C1 segment of cervical spinal cord (tissue), 14 donors: ENCODE measurements around the gene ABTB2.

Experiments
- DNase-seq, 14 donors: peaks; one replicate each; lab custom pipeline; 2025; lab: John Stamatoyannopoulos, UW

ABTB2 gene

DNA sequence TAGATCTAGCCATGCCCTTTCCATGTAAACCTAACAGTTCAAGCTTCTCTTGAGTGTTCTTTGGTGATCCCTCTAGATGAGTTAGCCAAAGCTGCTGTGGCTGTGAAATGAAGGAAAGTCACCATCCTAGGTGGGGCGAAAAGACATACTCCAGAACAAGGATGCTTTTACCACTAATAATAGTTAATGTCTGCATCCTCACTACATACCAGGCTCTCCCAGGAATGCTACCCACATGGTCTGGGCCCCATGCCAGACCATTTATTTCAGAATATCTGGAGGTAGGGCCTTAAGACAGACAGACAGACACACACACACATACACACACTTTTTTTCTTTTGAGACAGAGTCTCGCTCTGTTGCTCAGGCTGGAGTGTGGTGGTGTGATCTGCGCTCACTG lies 14.7 kb downstream of the ABTB2 start:
- DNase-seq, result no peak

DNA sequence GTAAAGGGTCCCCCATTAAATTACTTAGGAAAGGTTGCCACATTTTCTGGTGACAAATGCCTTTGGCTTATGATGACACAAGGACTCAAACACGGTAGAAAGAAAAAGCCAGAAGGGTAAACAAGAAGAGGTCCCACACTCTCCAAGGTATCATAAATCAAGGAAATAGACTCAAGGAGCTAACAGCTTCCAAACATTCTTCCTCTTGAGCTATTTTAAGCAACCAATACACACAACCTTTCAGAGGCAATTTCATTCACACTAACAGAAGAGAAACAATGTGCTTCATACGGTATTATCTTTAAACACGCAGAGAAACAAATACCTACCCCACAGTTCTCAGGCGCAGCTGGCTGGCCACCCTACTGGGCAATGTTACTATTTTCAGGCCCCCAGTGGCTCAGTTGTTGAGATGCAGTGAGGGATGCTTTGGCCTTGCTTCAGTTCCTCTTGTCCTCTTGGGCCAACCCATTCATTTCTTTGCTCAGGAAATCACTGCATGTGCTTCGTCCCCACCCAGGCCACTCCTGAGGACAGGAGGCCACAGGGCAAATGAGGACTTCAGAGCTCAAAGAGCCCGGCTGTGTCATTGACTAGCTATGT lies 15.8 kb downstream of the ABTB2 start:
- DNase-seq, result no peak

DNA sequence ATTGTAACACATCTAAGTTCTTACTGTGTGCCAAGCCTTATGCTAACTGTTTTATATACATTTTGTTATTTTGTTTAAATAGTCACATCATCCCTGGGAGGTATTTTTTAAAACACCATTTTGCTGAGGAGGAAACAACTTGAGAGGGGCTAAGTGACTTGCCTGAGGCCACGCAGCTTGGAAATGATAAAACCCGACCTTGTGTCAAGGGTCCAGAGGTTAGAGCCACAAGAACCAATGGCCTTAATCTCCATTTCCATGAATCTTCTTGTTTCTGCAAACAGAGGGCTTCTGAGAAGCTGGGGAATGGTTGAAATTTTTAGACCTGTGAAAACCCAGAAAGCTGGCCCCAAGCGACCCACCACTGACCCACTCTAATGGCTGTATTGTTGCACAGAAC lies 16.7 kb downstream of the ABTB2 start:
- no peak for DNase-seq

DNA sequence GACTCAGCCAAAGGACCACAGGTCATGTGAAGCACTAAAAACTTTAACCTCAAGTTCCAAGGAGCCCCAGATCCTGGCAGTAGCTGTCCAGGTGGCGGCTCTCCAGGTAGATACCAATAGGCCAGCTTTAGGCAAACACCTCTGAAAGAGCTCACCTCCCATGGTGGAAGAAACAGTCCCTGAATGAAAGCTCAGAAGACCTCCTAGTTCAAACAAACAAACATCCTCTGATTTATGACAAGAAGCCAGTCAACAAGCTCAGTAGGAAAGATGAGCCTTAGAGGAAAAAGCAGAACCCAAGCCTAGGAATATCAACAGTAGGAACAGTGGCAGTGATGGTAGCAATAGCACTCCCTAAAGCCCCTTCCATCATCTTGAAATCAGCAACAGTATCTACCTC lies 17.2 kb downstream of the ABTB2 start:
- DNase-seq, result no peak

DNA sequence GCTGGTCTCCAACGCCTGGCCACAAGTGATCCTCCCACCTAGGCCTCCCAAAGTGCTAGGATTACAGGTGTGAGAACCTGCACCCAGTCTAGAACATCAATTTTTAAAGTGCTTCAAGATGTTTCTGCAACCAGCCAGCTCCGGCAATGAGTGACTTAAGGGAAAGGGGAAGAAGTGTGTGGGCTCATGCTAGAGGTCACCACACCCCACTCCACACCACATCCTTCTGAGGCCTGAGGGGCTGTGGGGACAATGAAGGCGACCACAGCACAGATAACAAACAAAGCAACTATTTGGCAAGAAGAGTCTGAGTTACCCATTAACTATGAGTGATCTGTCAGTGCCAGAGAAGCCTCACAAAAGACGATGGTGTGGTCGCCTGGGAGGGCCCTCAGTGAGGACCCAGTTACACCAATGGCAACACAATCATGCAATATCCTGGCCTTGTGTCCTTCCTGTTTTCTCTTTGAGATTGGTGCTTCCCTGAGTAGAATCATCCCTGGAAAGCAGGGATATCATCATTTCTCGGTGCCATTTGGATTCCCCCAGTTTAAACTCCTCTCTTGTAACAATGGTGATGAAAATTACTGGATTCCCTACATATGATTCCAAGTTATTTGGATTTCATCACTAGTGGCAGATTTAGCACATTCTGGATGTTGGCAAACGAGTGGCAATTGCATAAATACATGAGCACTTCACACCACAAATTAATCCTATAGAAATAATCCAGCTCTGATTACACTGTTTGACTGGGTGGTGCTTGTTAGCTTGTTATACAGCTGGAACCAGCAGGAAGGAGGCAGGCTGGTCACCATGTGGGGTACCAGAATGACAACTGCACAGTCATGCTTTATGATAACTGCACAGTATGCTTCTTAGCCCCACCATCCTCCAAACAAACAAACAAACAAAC lies 18.4 kb downstream of the ABTB2 start:
- no peak for DNase-seq

DNA sequence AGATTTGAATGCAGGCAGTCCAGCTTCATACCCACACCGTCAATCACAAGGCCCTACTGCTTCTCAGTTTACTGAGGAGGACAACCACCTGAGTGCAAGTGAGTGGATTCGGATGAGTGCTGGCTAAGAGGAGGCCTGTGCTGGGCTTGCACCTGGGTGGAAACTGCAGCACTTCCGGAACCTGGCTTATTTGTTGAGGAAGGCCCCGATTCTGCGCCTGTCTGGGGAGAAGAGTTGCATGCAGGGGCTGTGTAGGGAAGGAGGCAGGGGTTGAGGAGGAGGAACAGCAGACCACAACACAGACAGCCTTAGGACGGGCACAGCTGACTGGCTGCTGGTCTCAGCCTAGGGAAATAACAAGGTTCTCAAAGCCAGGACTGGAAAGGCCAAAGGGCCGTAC lies 20.8 kb downstream of the ABTB2 start:
- DNase-seq, result no peak

DNA sequence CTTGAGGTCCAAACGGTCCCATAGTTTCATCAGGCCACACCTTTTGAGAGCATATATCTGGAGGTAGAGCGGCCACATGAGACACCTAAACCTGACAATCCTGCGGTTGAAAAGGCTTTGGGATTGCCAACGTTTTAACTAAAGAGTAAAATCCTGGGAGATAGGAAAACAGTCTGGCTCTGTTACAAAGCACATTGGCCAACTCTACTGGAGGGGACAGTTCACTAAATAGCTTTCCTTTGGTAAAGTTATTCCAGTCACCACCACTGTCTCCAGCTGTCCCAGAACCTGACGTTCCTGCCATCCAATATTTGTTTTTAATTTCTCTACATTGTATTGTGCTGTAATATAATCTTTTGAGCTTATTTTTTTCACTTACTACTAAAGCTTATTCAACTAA lies 22.0 kb downstream of the ABTB2 start:
- DNase-seq, result no peak

DNA sequence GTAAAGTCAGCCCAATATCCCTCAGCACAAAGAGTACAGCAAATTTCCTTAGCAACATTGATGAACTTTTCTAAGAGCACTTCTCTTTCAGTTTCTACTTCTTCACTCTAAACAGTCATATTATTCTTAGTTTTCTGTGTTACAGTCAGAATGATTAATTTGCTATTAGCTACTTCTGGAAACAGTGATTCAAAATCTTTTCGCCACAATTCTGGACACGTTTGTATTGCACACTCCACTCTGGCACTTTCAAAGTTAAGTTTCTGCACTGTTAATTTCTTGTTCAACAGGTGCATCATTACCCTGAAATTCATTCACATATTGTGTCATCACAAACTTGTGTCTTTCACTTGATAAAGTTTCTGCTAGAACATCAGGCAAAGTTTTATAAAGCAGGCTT lies 22.5 kb downstream of the ABTB2 start:
- no peak for DNase-seq

DNA sequence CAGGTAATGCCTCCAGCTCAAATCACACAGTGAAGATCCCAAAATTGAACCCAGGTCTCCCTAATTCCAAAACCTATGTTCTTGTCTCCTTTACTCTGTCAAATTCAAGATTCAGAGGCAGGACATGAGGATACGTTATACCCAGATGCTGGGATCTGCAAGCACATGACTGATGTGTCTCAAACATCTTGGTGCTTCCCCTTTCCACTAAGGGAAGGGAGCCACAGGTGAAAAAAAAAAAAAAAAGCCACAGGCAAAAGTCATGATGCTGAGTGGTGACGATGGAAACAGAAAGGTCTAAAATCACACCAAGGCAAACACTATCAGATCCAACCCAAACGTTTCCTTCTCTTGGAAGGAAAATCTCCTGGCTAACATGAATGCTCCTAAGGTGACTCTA lies 24.0 kb downstream of the ABTB2 start:
- DNase-seq, result no peak

DNA sequence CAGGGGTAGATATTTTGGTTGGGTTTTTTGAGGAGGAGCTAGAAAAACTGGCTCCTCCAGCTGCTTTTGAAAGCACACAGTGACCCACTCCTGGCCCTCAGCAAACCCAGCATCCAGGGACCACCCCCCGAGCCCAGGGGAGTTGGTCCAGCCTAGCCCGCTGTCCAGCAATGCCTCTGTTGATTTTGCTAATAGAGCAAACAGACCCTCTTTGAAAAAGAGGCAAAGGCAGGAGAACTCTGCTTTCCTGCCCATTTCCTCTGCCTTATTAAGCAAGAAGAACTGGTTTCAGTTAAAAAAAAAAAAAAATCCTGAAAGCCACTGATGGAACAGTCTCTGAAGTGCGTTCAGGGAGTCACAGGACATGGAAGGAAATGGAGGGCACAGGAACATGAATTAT lies 25.3 kb downstream of the ABTB2 start:
- no peak for DNase-seq

DNA sequence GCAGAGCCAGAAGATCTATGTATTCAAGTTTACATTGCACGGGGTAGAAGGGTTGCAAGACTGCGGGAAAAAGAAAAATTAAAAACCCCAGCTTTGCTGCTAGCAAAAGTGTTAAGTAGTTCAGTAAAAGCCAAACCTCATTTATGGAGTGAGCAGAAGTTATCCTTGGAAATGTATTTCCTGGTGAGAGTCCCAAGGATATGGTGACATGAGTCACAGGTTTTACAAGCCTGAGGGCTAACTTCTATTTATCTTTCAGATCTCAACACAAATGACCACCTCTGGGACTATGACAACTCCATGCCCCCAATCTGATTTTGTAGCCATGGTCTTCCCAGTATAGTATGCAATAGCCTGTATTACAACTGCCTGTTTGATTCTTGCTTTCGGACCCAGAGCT lies 26.1 kb downstream of the ABTB2 start:
- no peak for DNase-seq

DNA sequence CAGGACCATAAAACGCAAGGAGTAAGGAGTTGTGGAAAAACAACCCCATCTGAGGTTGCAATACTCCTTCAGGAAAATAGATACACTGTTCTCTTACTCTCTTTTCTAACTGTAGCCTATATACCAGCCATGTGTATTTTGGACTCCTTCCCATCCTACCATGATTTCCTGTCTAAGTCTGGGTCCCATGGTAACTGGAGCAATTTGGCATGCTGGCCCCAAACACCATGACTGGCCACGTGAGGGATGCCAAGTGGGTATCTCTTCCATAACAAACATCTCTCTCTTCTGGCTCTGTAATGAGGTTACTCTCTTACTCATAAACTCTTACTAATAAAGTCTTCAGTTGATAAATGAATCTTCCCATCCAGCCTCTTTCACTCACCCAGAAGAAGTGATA lies 26.5 kb downstream of the ABTB2 start:
- no peak for DNase-seq

DNA sequence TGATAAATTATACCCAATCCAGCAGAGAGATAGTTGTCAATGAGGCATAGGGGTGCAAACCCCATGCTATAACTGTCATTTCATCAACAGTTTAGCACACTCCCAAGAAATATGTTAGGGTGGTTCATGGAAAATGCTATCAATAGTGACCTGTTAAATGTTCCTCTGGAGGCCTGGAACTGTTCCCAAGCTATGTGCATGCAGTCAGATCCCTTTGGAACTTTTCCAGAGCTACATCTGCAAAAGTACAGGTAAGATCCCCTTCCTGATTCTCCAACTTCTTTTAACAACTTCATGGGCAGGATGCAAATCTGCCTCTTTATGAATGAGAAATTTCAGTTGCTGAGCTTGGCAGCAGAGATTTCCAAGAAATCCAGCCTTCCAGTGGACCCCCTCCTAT lies 27.2 kb downstream of the ABTB2 start:
- no peak for DNase-seq

DNA sequence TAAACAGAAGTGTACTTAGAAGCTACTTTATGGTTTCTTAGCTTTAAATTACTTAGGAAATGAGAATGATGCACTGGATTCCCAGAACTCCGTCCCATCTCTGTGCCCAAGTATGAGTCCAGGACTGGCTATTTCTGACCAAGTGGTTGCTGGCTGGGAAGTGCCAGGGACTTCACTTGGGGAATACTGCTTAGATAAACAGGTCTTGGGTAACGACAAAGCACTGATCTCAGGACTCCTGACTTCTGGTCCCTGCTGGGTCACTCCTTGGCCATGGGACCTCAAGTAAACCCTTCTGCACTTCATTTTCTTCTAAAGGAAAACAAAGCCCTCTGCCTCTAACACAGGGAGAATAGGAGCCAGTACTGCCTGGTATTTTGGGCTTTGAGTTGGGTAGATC lies 27.9 kb downstream of the ABTB2 start:
- DNase-seq, result no peak

DNA sequence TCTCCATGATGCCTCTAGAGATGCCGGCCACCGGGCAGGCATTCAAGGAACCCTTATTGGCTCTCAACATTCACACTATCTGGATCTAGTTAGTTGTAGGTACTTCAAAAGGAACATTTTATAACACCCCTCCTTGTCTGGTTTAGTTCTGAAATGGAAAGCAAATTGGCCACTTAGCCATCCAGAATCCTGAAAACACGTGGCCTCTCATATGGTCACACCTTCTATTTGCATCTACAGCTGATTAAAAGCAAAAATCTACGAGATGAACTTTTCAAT lies 29.2 kb downstream of the ABTB2 start:
- DNase-seq, result no peak

DNA sequence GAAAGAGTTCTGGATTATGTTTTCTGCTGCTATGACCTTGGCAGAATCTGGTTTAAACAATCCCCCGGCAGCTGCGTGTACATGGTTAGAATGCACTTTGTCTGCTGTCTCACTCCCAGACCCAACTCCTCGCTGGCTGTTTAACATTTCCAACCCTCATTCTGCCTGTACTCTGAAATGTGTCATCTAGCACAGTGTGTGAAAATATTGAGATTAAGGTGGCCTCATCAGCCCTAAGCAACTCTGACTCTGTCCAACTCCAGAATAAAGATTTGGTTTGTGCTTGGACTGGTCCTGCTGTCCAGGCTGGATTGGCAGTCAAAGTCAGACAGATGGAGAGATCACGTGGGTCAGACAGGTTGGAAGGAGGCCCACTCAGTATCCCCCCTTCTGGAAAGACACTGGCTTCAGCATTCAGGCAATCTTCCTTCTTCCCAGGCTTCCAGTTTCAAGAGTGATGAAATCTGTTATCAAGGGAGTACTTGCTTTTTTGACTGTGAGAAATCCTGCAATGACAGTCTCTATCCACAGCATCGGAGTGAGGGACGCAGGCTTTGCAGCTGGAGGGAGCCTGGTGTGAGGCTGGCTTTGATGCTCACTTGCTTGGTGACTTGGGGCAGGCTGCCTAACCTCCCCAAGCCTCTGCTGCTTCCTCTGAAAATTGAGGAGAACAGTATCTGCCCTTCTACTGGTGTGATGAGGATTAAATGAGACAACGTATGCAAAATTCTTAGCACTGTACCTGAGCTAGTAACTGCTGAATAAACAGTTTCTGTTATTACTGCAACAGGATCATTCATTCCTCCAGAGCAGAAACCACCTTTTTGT lies 29.8 kb downstream of the ABTB2 start:
- peak in 9 of 14 donors; percentile 5 to 78 (median 44) for DNase-seq

DNA sequence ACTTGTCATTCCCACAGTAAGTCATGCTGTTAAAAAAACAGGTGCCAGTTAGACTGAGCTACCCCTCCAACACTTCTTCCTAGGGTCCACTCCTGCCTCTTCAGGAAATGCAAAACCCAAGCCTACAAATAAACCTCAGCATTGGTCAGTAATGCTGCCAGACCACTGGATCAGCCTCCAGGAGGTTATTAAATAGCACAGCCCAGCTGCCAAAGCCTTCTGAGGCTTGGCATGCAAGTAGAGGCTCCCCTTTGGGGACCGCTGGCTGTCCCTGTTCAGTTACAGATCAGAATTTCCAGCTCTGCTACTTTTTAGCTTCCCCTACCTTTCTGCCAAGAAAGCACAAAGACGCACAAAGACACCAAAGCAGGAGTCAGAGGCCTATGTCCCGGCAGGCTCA lies 33.3 kb downstream of the ABTB2 start:
- DNase-seq, result peak in 1 of 14 donors; percentile 20

DNA sequence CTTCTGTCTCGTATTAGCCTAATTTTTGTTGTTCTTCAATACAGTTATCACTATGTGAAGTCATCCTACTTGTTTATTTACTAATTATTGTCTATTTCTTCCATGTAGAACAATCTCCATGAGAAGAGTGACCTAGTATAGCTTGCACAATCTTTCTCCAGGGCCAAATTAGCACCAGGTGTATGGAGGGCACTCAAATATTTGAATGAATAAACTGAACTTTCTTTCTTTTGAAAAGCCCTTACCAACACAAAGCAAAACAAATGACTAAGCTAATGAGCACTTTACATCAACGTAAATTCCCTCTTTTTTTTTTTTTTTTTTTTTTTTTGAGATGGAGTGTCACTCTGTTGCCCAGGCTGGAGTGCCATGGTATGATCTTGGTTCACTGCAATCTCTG lies 34.2 kb downstream of the ABTB2 start:
- DNase-seq, result no peak

DNA sequence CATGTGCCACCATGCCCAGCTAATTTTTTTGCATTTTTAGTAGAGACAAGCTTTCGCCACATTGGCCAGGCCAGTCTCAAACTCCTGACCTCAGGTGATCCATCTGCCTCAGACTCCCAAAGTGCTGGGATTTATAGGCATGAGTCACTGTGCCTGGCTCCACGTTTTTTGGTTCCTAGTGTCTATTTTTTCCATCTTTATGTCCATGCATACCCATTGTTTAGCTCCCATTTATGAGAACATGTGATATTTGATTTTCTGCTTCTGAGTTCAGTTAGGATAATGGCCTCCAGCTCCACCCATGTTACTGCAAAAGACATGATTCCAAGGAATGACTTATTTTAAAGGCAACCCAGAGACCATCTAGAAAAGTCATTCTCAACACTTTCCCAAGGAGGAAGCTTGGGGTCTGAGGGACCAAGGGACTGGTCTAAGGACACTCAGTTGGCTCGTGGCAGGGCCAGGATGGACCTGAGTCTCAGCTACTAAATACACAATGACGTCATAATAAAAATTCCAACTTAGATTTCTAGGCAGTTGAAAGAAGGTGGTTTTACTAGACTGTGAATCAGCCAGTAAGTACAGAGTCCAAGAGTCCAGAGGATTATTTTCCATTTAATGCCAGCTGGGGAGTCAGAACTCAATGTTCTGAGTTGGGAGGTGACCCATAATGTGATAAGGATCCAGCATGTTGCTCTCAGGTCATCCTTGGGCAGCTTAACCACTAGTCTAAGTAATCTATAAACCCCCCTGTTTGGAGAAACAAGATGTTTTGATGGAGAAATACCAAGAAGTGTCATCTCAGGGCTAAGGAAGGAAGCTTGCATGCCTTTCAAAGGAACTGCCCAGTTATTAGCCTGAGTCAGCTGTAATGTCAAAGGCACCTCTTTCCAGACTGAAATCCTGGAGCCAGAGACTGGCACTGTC lies 39.4 kb downstream of the ABTB2 start:
- no peak for DNase-seq

DNA sequence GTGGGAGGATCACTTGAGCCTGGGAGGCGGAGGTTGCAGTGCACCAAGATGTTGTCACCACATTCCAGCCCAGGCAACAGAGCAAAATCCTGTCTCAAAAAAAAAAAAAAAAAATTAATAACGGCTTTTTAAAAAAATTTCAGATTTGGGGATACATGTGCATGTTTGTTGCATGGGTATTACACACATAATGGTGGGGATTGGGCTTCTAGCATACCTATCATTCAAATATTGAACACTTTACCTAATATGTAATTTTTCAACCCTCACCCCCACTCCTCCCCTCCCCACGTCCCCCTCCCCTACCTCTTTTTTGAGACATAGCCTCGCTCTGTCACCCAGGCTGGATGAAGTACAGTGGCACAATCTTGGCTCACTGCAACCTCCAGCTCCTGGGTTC lies 40.1 kb downstream of the ABTB2 start:
- DNase-seq, result no peak

DNA sequence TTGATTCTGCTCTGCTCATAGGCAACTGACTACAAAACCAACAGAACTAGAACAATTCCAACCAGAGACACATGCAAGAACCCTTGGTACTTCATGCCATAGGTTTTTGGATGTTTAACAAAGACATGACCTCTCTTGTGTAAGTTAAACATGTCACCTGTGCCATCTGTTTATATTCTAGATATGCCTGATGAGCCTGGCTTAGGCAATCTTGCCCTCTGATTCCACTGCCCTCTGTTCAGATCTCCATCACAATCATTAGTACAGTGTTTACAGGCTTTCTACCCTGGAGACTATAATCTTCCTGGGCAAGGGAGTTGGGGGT lies 40.8 kb downstream of the ABTB2 start:
- DNase-seq, result no peak
